ENCODE results near the gene FBXW7. TPM values are rescaled to one million over a fixed set of nuclear protein-coding genes. Genes with fewer than 3 reads are reported as not detected.

Gene FBXW7
- total and polyA plus RNA-seq, 2 donors (not counting 1 experiment from before 2014, with no cell fraction given) = 16.3 to 68.7 TPM

GRCh38 chr4:152536545-152537182 lies 772 bp upstream of the FBXW7 start:
- DNase-seq (ENCODE audit: low read depth in 2 of 2) = peak; percentile 48 to 55
- H3K9me3 ChIP-seq (ENCODE audit: control insufficient read depth, insufficient read depth, low read depth, low read length) = no peaks in the 10 kb centered on the region

GRCh38 chr4:152535360-152535902 lies 461 bp downstream of the FBXW7 start:
- H3K9ac ChIP-seq (ENCODE audit: insufficient read depth, low read length) = peak overlapping the region; percentile 87
- DNase-seq (ENCODE audit: low read depth in 2 of 2) = no peak
- no peaks in the 10 kb centered on the region for H4K20me1 ChIP-seq (ENCODE audit: control insufficient read depth, extremely low read depth, insufficient read depth, low read length)
- peak overlapping the region; percentile 97 for H3K27ac ChIP-seq (ENCODE audit: insufficient read depth, low read length)
- H2AFZ ChIP-seq (ENCODE audit: low read length) = no peak overlapping the region
- peak overlapping the region; percentile 37 to 99 (median 62) for H3K4me3 ChIP-seq (replicated peaks in 1 of 4; ENCODE audit: control extremely low read depth in 1 of 4, insufficient read depth in 1 of 4, low read depth in 3 of 4, low read length in 4 of 4)
- TF ChIP-seq EZH2 (IDR thresholded peaks at IDR 0.05; ENCODE audit: low read length, missing control alignments) (no peak), CTCF (conservative IDR thresholded peaks at IDR 0.05 in 1 of 2, IDR thresholded peaks at IDR 0.05 in 1 of 2; ENCODE audit: low read depth in 1 of 2, low read length in 2 of 2) (no peak)
- H3K36me3 ChIP-seq (ENCODE audit: control insufficient read depth, insufficient read depth, low read length) = no peaks in the 10 kb centered on the region
- H3K4me1 ChIP-seq (ENCODE audit: control insufficient read depth, extremely low read depth, insufficient read depth, low read length) = peaks cover 3% of the 10 kb centered on the region
- peaks cover 70% of the 10 kb centered on the region for H3K79me2 ChIP-seq (ENCODE audit: control insufficient read depth, insufficient read depth, low read length)
- no peaks in the 10 kb centered on the region for H3K9me3 ChIP-seq (ENCODE audit: control insufficient read depth, insufficient read depth, low read depth, low read length)
- no peaks in the 10 kb centered on the region for H3K27me3 ChIP-seq (ENCODE audit: control insufficient read depth, insufficient read depth, low read length)
- peak overlapping the region; percentile 83 for H3K4me2 ChIP-seq (ENCODE audit: extremely low read depth, insufficient read depth, low read length)

More at GRCh38 chr4:152536545-152537182, 772 bp upstream of the FBXW7 start:
- H3K9ac ChIP-seq (ENCODE audit: insufficient read depth, low read length) = peak overlapping the region; percentile 88
- H3K4me1 ChIP-seq (ENCODE audit: control insufficient read depth, extremely low read depth, insufficient read depth, low read length) = peaks cover 3% of the 10 kb centered on the region
- no peaks in the 10 kb centered on the region for H3K27me3 ChIP-seq (ENCODE audit: control insufficient read depth, insufficient read depth, low read length)
- peak overlapping the region; percentile 79 for H3K4me2 ChIP-seq (ENCODE audit: extremely low read depth, insufficient read depth, low read length)
- H2AFZ ChIP-seq (ENCODE audit: low read length) = peak overlapping the region; percentile 88
- H3K4me3 ChIP-seq (replicated peaks in 1 of 4; ENCODE audit: control extremely low read depth in 1 of 4, insufficient read depth in 1 of 4, low read depth in 3 of 4, low read length in 4 of 4) = peak overlapping the region; percentile 85 to 99 (median 91)
- no peaks in the 10 kb centered on the region for H4K20me1 ChIP-seq (ENCODE audit: control insufficient read depth, extremely low read depth, insufficient read depth, low read length)
- H3K36me3 ChIP-seq (ENCODE audit: control insufficient read depth, insufficient read depth, low read length) = no peaks in the 10 kb centered on the region
- H3K27ac ChIP-seq (ENCODE audit: insufficient read depth, low read length) = peak overlapping the region; percentile 97
- peaks cover 66% of the 10 kb centered on the region for H3K79me2 ChIP-seq (ENCODE audit: control insufficient read depth, insufficient read depth, low read length)
- TF ChIP-seq EZH2 (IDR thresholded peaks at IDR 0.05; ENCODE audit: low read length, missing control alignments) (no peak), CTCF (conservative IDR thresholded peaks at IDR 0.05 in 1 of 2, IDR thresholded peaks at IDR 0.05 in 1 of 2; ENCODE audit: low read depth in 1 of 2, low read length in 2 of 2) (no peak)

- DNase-seq (ENCODE audit: low read depth in 2 of 2) = peak; percentile 14 to 26
- peaks cover 70% of the 10 kb centered on the region for H3K79me2 ChIP-seq (ENCODE audit: control insufficient read depth, insufficient read depth, low read length)
- H3K4me1 ChIP-seq (ENCODE audit: control insufficient read depth, extremely low read depth, insufficient read depth, low read length) = peaks cover 3% of the 10 kb centered on the region
- no peaks in the 10 kb centered on the region for H3K27me3 ChIP-seq (ENCODE audit: control insufficient read depth, insufficient read depth, low read length)
- TF ChIP-seq CTCF (conservative IDR thresholded peaks at IDR 0.05 in 1 of 2, IDR thresholded peaks at IDR 0.05 in 1 of 2; ENCODE audit: low read depth in 1 of 2, low read length in 2 of 2) (no peak), EZH2 (IDR thresholded peaks at IDR 0.05; ENCODE audit: low read length, missing control alignments) (no peak)
- H3K9me3 ChIP-seq (ENCODE audit: control insufficient read depth, insufficient read depth, low read depth, low read length) = no peaks in the 10 kb centered on the region
- no peak overlapping the region for H2AFZ ChIP-seq (ENCODE audit: low read length)
- H3K4me3 ChIP-seq (replicated peaks in 1 of 4; ENCODE audit: control extremely low read depth in 1 of 4, insufficient read depth in 1 of 4, low read depth in 3 of 4, low read length in 4 of 4) = peak overlapping the region; percentile 51 to 99 (median 78)
- no peaks in the 10 kb centered on the region for H4K20me1 ChIP-seq (ENCODE audit: control insufficient read depth, extremely low read depth, insufficient read depth, low read length)
- no peaks in the 10 kb centered on the region for H3K36me3 ChIP-seq (ENCODE audit: control insufficient read depth, insufficient read depth, low read length)
- H3K4me2 ChIP-seq (ENCODE audit: extremely low read depth, insufficient read depth, low read length) = peak overlapping the region; percentile 83
- H3K27ac ChIP-seq (ENCODE audit: insufficient read depth, low read length) = peak overlapping the region; percentile 97
- peak overlapping the region; percentile 87 for H3K9ac ChIP-seq (ENCODE audit: insufficient read depth, low read length)
These were observed 1.1 kb downstream of the FBXW7 start for GRCh38 chr4:152534541-152535359.
